ENCODE results near the gene CAMK2B. TPM values are rescaled to one million over a fixed set of nuclear protein-coding genes. Genes with fewer than 3 reads are reported as not detected.

CAMK2B gene
- polyA plus RNA-seq, 2 of the 4 experiments (the other 2 are of a cell fraction): 0.17 TPM; not detected in 1

DNA sequence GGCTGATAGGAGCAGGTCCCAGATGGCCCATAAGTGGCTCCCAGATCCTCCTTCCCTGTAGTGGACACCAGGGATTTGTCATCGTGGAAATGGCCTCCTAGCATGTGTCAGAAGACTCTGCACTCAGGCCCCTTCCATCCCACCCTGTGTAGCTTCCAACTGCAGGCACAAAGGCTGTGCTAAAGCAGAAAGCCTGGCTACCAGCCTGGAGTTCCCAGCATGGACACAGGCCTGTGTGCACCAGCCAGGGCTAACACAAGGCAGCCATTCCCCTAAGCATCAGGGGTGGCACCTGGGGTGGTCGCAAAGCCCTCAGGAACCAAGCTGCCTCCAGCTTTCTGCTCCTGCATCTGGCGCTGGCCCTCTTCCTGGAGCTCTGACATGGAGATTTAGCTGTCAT lies 4.5 kb upstream of the CAMK2B start:
- ChIA-PET POLR2A (no interaction called here), CTCF (interaction anchor here (1.0 kb wide), 1 partner anchor 20 kb away, joined by 3 read pairs; no protein-coding TSS in a partner anchor)
- no peaks in the 10 kb centered on the region for H3K9me3 ChIP-seq
- H3K4me1 ChIP-seq: no peaks in the 10 kb centered on the region; the same call in 2 of the 3 replicates
- no peak overlapping the region for H3K27ac ChIP-seq
- H3K4me3 ChIP-seq: no peak overlapping the region
- WGBS (ENCODE audit: missing lambda C conversion rate): 63% methylated on average over 2 of the region's 3 CpGs
- H3K4me2 ChIP-seq: no peak overlapping the region
- ATAC-seq: no peak
- TF ChIP-seq, protein P1, sequence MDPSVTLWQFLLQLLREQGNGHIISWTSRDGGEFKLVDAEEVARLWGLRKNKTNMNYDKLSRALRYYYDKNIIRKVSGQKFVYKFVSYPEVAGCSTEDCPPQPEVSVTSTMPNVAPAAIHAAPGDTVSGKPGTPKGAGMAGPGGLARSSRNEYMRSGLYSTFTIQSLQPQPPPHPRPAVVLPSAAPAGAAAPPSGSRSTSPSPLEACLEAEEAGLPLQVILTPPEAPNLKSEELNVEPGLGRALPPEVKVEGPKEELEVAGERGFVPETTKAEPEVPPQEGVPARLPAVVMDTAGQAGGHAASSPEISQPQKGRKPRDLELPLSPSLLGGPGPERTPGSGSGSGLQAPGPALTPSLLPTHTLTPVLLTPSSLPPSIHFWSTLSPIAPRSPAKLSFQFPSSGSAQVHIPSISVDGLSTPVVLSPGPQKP (IDR thresholded peaks at IDR 0.05; ENCODE audit: low read depth, low read length): no peak
- TF ChIP-seq SREBF2 (IDR thresholded peaks at IDR 0.05) (no peak), HEYL (CRISPR knock-in tag; IDR thresholded peaks at IDR 0.05) (no peak), RAD21 (conservative IDR thresholded peaks at IDR 0.05 in 1 of 2, IDR thresholded peaks at IDR 0.05 in 1 of 2) (no peak), JUN (IDR thresholded peaks at IDR 0.05) (no peak), HDAC2 (IDR thresholded peaks at IDR 0.05) (no peak), KDM5A (IDR thresholded peaks at IDR 0.05) (no peak), ZNF302 (CRISPR knock-in tag; IDR thresholded peaks at IDR 0.05) (no peak), KDM1A (IDR thresholded peaks at IDR 0.05; ENCODE audit: low read depth) (no peak), MAFK (IDR thresholded peaks at IDR 0.05; ENCODE audit: partially characterized antibody) (no peak), TP53 (CRISPR knock-in tag; IDR thresholded peaks at IDR 0.05) (no peak)
- TF ChIP-seq, protein P2, sequence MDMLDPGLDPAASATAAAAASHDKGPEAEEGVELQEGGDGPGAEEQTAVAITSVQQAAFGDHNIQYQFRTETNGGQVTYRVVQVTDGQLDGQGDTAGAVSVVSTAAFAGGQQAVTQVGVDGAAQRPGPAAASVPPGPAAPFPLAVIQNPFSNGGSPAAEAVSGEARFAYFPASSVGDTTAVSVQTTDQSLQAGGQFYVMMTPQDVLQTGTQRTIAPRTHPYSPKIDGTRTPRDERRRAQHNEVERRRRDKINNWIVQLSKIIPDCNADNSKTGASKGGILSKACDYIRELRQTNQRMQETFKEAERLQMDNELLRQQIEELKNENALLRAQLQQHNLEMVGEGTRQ (IDR thresholded peaks at IDR 0.05): no peak
- TF ChIP-seq, protein P3, sequence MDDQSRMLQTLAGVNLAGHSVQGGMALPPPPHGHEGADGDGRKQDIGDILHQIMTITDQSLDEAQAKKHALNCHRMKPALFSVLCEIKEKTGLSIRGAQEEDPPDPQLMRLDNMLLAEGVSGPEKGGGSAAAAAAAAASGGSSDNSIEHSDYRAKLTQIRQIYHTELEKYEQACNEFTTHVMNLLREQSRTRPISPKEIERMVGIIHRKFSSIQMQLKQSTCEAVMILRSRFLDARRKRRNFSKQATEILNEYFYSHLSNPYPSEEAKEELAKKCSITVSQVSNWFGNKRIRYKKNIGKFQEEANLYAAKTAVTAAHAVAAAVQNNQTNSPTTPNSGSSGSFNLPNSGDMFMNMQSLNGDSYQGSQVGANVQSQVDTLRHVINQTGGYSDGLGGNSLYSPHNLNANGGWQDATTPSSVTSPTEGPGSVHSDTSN (IDR thresholded peaks at IDR 0.05): no peak
- no peak for DNase-seq (ENCODE audit: low read depth in 1 of 2, low spot score in 1 of 2)
- no peak for FAIRE-seq

DNA sequence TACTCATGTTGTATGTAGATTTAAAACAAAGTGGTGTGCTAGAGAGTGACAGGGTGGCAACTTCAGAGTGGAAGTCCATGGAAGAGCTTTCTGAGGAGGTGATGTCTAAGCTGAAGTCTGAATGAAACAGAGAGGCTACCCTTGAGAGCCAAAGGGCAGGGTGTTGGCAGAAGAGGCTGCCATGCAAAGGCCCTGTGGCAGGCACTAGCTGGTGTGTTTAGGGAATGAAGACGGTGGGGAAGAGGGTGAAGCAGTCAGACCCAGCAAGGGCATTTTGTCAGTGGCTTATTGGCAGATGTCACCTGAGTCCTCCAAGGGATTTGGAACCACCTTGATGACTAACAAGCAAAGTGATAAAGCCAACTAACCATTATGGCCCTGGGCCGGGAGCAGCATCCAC lies 3.7 kb upstream of the CAMK2B start:
- CTCF ChIA-PET: interaction anchor here (1.3 kb wide), 1 partner anchor 806 kb away, joined by 3 read pairs; no protein-coding TSS in a partner anchor
- Histone ChIP-seq H3K9me3 (no peaks in the 10 kb centered on the region), H3K4me3 (no peak overlapping the region), H3K27ac (no peak overlapping the region), H3K4me2 (no peak overlapping the region), H3K4me1 (peaks cover 3% of the 10 kb centered on the region; the same call in 1 of the 3 replicates)
- POLR2A ChIA-PET: no interaction called here
- FAIRE-seq (no peak), ATAC-seq (no peak), DNase-seq (ENCODE audit: low read depth in 1 of 2, low spot score in 1 of 2) (no peak)
- WGBS (ENCODE audit: missing lambda C conversion rate): 49% methylated on average over 2 of the region's 2 CpGs
- TF ChIP-seq RCOR1 (IDR thresholded peaks at IDR 0.05; ENCODE audit: low read depth, low read length): no peak
- TF ChIP-seq ZNF302 (CRISPR knock-in tag; IDR thresholded peaks at IDR 0.05): no peak
- TF ChIP-seq, protein P4, sequence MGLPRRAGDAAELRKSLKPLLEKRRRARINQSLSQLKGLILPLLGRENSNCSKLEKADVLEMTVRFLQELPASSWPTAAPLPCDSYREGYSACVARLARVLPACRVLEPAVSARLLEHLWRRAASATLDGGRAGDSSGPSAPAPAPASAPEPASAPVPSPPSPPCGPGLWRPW (IDR thresholded peaks at IDR 0.05): no peak
- TF ChIP-seq E2F6 (IDR thresholded peaks at IDR 0.05; ENCODE audit: borderline replicate concordance, low read depth): no peak
- TF ChIP-seq SREBF2 (IDR thresholded peaks at IDR 0.05): no peak
- no peak for TF ChIP-seq TFCP2L1 (CRISPR knock-in tag; IDR thresholded peaks at IDR 0.05)
- no peak for TF ChIP-seq HOXA7 (CRISPR knock-in tag; IDR thresholded peaks at IDR 0.05)
- no peak for TF ChIP-seq CEBPB (IDR thresholded peaks at IDR 0.05)
- no peak for TF ChIP-seq GATA3 (IDR thresholded peaks at IDR 0.05; ENCODE audit: borderline replicate concordance)
- no peak for TF ChIP-seq KDM1A (IDR thresholded peaks at IDR 0.05; ENCODE audit: low read depth)
- no peak for TF ChIP-seq JUNB (IDR thresholded peaks at IDR 0.05)
- TF ChIP-seq ZSCAN20 (CRISPR knock-in tag; IDR thresholded peaks at IDR 0.05): no peak
- TF ChIP-seq EHMT2 (IDR thresholded peaks at IDR 0.05; ENCODE audit: low read depth): no peak
- no peak for TF ChIP-seq EP300 (IDR thresholded peaks at IDR 0.05)
